Body of pancreas (tissue), 4 donors: ENCODE results near the gene B4GALT2. TPM values are rescaled to one million over a fixed set of nuclear protein-coding genes. Genes with fewer than 3 reads are reported as not detected.
A peak's percentile ranks its signal among the peaks of the same experiment; 100 is the strongest.

Experiments used
- ATAC-seq: fragments of 150-250 bp; one replicate; pipeline ENCODE4 v1.9.1; 2016
- DNase-seq, 4 donors: peaks; one replicate each; pipeline ENCODE4 v3.0.0-alpha.2; 2019
- H3K27ac ChIP-seq, 4 donors: fragments of 200-600 bp; sonication (generic); 1 replicate in 3 of 4; 2 replicates in 1 of 4; pipeline versions ENCODE4 v1.5.1 to v1.6.1; 2016 to 2019; ENCODE audit warnings: mild to moderate bottlenecking in 1 of 4, mixed read lengths in 1 of 4, moderate library complexity in 1 of 4
- H3K27me3 ChIP-seq, 2 donors: fragments of 200-600 bp; sonication (generic); one replicate each; pipeline ENCODE4 v1.6.0; 2016; ENCODE audit warnings: mild to moderate bottlenecking in 1 of 2
- H3K36me3 ChIP-seq, 2 donors: fragments of 200-600 bp; sonication (generic); replicated peaks in 1 of 2; 2 replicates each; pipeline ENCODE4 v1.5.1; 2016; ENCODE audit warnings: low read depth in 2 of 2; ENCODE audit not compliant: insufficient read depth in 1 of 2
- H3K4me1 ChIP-seq: fragments of 200-600 bp; sonication (generic); one replicate; pipeline ENCODE4 v1.6.0; 2016
- H3K4me3 ChIP-seq, 2 donors: fragments of 200-600 bp; sonication (generic); 1 replicate in 1 of 2; 2 replicates in 1 of 2; pipeline ENCODE4 v1.5.1; 2016 to 2019
- H3K9me3 ChIP-seq, 3 donors: fragments of 200-600 bp; sonication (generic); 1 replicate in 2 of 3; 2 replicates in 1 of 3; pipeline ENCODE4 v1.5.1; 2016
- CTCF ChIP-seq, 7 experiments: fragments of 450-650 bp in 4 of 7; fragments of 200-600 bp in 3 of 7; sonication (generic) in 3 of 7; IDR thresholded peaks; one replicate each; pipeline ENCODE4 v1.5.1; 2016 to 2019; ENCODE audit warnings: antibody characterized with exemption in 7 of 7
- POLR2A ChIP-seq, 3 donors: fragments of 450-650 bp; IDR thresholded peaks; one replicate each; pipeline ENCODE4 v1.6.1; 2016; ENCODE audit warnings: antibody characterized with exemption in 3 of 3, mild to moderate bottlenecking in 2 of 3
- whole genome bisulfite sequencing, 2 donors: methylation state at CpG; one replicate each; pipeline ENCODE4 v1.1.5; 2017; 5-methylcytosine and 5-hydroxymethylcytosine counted together
- intact Hi-C: fragments of 100-400 bp; cut with DNase I; formaldehyde crosslinking; loops from one replicate; pipeline ENCODE4 v1.15.1; 2023
- total RNA-seq, 2 donors: library from RNA; depleted of rRNA; stranded (reverse); fragments of >200 nt; gene quantifications; one replicate each; pipeline ENCODE4 v1.1.0, GENCODE V29; 2016

The B4GALT2 gene
- total RNA-seq, 2 donors from 2014 or later: 18.2 to 29.3 TPM

GRCh38 chr1:44032170-44032790 is 53.3 kb downstream of the B4GALT2 start:
- Histone ChIP-seq H3K4me1 (peaks cover 46% of the 10 kb centered on the region), H3K27ac (peak overlapping the region in 3 of 4 donors; percentile 80 to 91 (median 86)), H3K27me3 (no peaks in the 10 kb centered on the region), H3K9me3 (no peaks in the 10 kb centered on the region), H3K36me3 (no peaks in the 10 kb centered on the region), H3K4me3 (no peak overlapping the region)
- ATAC-seq (no peak), DNase-seq (peak in 3 of 4 donors; percentile 43 to 47 (median 46))
- 45 to 48% methylated on average over 6 of the region's 6 CpGs for WGBS, 2 donors
- intact Hi-C loops: no loop called here
- TF ChIP-seq CTCF (IDR thresholded peaks at IDR 0.05) (no peak), POLR2A (IDR thresholded peaks at IDR 0.05) (no peak)

- intact Hi-C loops: no loop called here
- DNase-seq: no peak
- Histone ChIP-seq H3K27me3 (no peaks in the 10 kb centered on the region), H3K27ac (peak overlapping the region in 2 of 4 donors; percentile 80 to 86), H3K4me3 (no peak overlapping the region), H3K9me3 (no peaks in the 10 kb centered on the region), H3K4me1 (peaks cover 46% of the 10 kb centered on the region), H3K36me3 (no peaks in the 10 kb centered on the region)
- ATAC-seq: no peak
- 77 to 94% methylated on average over 8 of the region's 8 CpGs for WGBS, 2 donors
- TF ChIP-seq CTCF (IDR thresholded peaks at IDR 0.05): no peak
- TF ChIP-seq POLR2A (IDR thresholded peaks at IDR 0.05): no peak
These were observed 54.1 kb downstream of the B4GALT2 start for GRCh38 chr1:44033041-44033575.

GRCh38 chr1:44033756-44034155 is 54.7 kb downstream of the B4GALT2 start:
- no peak overlapping the region for H3K4me3 ChIP-seq
- intact Hi-C loops: no loop called here
- DNase-seq (no peak), ATAC-seq (no peak)
- H3K9me3 ChIP-seq: no peaks in the 10 kb centered on the region
- H3K4me1 ChIP-seq: peaks cover 46% of the 10 kb centered on the region
- WGBS, 2 donors: 76 to 83% methylated on average over 6 to 8 of the region's 8 CpGs
- H3K36me3 ChIP-seq: no peaks in the 10 kb centered on the region
- TF ChIP-seq CTCF (IDR thresholded peaks at IDR 0.05): no peak
- no peak for TF ChIP-seq POLR2A (IDR thresholded peaks at IDR 0.05)
- no peak overlapping the region for H3K27ac ChIP-seq
- H3K27me3 ChIP-seq: no peaks in the 10 kb centered on the region

GRCh38 chr1:44034423-44034822 is 55.4 kb downstream of the B4GALT2 start:
- 90 to 94% methylated on average over 4 of the region's 4 CpGs for WGBS, 2 donors
- Histone ChIP-seq H3K9me3 (no peaks in the 10 kb centered on the region), H3K27ac (no peak overlapping the region), H3K36me3 (no peaks in the 10 kb centered on the region), H3K27me3 (no peaks in the 10 kb centered on the region), H3K4me1 (peaks cover 40% of the 10 kb centered on the region), H3K4me3 (no peak overlapping the region)
- TF ChIP-seq POLR2A (IDR thresholded peaks at IDR 0.05): no peak
- no peak for TF ChIP-seq CTCF (IDR thresholded peaks at IDR 0.05)
- no peak for ATAC-seq
- no peak for DNase-seq
- intact Hi-C loops: no loop called here
